ENCODE measurements around the gene KLHL5.
"Not testable (repeated sequence)": the region's sequence is repeated elsewhere in the genome, so short reads cannot be mapped to it uniquely, and the experiment has no call there.

The KLHL5 gene

GRCh38 chr4:39124885-39125599 lies 63.0 kb downstream of the KLHL5 start:
- no peak for DNase-seq (ENCODE audit: low spot score)
- H3K27ac ChIP-seq: no peak overlapping the region
- TF ChIP-seq CTCF (conservative IDR thresholded peaks at IDR 0.05; ENCODE audit: low read depth): no peak
- ChIA-PET POLR2A (ENCODE audit: low non-redundant PET) (no interaction called here), CTCF (interaction anchor here (0.6 to 0.9 kb wide), 3 partner anchors 15 to 1208 kb away, joined by 3 to 5 read pairs (median 4); no protein-coding TSS in a partner anchor)

- ChIA-PET CTCF (interaction anchor here (0.6 to 0.9 kb wide), 3 partner anchors 15 to 1207 kb away, joined by 3 to 5 read pairs (median 4); no protein-coding TSS in a partner anchor), POLR2A (ENCODE audit: low non-redundant PET) (no interaction called here)
- no peak overlapping the region for H3K27ac ChIP-seq
- no peak for TF ChIP-seq CTCF (conservative IDR thresholded peaks at IDR 0.05; ENCODE audit: low read depth)
- no peak for DNase-seq (ENCODE audit: low spot score)
These were observed 63.6 kb downstream of the KLHL5 start for GRCh38 chr4:39125600-39125985.

DNA sequence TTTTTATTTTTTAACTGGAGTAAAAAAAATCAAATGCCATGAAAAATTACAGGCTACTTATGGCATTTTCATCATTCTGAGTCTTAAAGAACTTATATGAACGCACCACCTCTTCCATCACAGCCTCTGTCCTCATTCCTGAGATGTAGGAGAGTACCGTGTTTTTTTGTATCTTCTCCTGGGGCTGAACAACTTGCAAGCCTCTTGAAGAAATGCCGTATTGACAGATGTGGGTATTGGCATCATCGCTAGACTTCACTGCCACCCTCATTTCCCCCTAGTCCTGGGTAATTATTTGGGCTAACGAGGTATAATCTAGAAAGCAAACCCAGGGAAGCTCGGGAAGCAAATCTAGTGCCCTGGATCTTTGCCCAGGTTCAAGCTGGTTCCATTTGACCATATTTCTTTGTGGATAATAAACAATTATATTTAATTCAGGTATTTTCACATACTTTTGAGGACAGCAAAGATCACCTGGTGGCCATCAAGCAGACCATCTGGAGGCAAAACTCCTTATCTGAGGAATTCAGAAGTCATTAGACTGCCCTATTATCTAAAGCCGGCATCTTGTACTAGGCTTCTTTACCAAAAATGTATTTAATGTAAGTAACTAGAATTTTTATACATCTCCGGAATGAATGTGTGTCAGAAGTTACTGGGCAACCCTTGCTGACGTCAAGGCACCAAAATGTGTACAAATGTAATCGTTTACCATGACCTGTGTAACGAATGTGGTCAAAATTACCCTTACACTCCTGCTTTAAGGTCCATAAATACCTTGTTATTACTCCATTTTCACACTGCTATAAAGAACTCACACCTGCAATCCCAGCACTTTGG lies 64.4 kb downstream of the KLHL5 start:
- DNase-seq (ENCODE audit: low spot score): no peak
- TF ChIP-seq CTCF (conservative IDR thresholded peaks at IDR 0.05; ENCODE audit: low read depth): no peak
- CTCF ChIA-PET: interaction anchor here (0.9 kb wide), 1 partner anchor 16 kb away, joined by 3 read pairs; no protein-coding TSS in a partner anchor
- no peak overlapping the region for H3K27ac ChIP-seq
- POLR2A ChIA-PET (ENCODE audit: low non-redundant PET): no interaction called here

- CTCF ChIA-PET: interaction anchor here (1.0 kb wide), 2 partner anchors 48 to 231 kb away, joined by 4 to 7 read pairs; partner anchors contain the start of gene WDR19
- TF ChIP-seq CTCF (conservative IDR thresholded peaks at IDR 0.05; ENCODE audit: low read depth): no peak
- POLR2A ChIA-PET (ENCODE audit: low non-redundant PET): no interaction called here
These were observed 71.6 kb downstream of the KLHL5 start for GRCh38 chr4:39133623-39134022.

DNA sequence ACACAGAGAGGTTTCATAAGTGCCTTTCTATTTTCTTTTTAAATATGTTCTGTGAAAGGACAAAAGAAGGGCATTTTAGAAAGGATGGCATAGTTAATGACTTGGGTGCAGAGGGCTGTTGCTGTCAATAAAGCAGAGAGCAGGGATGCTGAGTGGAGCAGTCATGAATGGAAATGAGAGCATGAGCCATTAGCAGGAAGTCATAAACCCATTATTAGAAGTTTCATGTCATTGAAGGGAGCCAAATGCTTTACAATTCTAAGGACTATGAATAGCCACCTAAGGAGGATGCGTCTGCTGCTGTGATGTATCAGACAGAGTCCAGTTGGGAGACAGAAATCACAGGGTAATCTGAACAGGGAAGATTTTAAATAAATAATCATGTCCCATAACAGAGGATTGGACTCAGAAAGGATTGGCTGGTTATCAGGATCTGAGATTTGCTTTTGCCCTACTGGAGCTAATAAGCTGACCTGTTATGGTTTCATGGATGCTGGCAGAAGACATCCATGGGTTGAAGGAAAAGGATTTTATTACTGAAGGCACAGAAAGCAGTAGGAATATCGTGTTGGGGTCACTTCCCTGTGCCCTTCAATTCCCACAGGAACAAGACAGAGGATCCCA lies 72.8 kb downstream of the KLHL5 start:
- no peak for DNase-seq (ENCODE audit: low spot score)
- no peak overlapping the region for H3K27ac ChIP-seq
- TF ChIP-seq CTCF (conservative IDR thresholded peaks at IDR 0.05; ENCODE audit: low read depth): no peak
- CTCF ChIA-PET: interaction anchor here (0.5 to 1.9 kb wide), 9 partner anchors 9 to 1104 kb away, joined by 3 to 14 read pairs (median 4); partner anchors contain the start of gene WDR19
- POLR2A ChIA-PET (ENCODE audit: low non-redundant PET): no interaction called here

More at GRCh38 chr4:39133623-39134022, 71.6 kb downstream of the KLHL5 start:
- DNase-seq (ENCODE audit: low spot score): no peak
- no peak overlapping the region for H3K27ac ChIP-seq

DNA sequence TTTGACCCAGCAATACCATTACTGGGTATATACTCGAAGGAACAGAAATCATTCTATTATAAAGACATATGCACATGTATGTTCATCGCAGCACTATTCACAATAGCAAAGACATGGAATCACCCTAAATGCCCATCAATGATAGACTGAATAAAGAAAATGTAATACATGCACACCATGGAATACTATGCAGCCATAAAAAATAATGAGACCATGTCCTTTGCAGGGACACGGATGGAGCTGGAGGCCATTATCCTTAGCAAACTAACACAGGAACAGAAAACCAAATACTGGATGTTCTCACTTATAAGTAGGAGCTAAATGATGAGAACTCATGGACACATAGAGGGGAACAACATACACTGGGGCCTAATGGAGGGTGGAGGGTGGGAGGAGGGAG lies 76.2 kb downstream of the KLHL5 start:
- CTCF ChIA-PET; H3K27ac ChIP-seq; DNase-seq (ENCODE audit: low spot score); POLR2A ChIA-PET (ENCODE audit: low non-redundant PET): not testable (repeated sequence)
